GM12878 (cell line): ENCODE results near the gene AMMECR1. TPM values are rescaled to one million over a fixed set of nuclear protein-coding genes. Genes with fewer than 3 reads are reported as not detected.

Experiments used
- ATAC-seq: fragments of 200-7000 bp; cut with Tn5 transposase; 3 replicates; pipeline ENCODE4 v1.9.1; 2020; ENCODE audit warnings: mild to moderate bottlenecking, moderate library complexity
- BruUV-seq: library from RNA; stranded (reverse); fragments of 400-500 nt; replicated peaks from 2 replicates; lab custom pipeline; 2021; lab: Mats Ljungman, UMichigan
- CTCF ChIA-PET: fragments of 300-600 bp; sonication (Branson Sonifier 250); formaldehyde crosslinking; extraction: SDS; loops from one replicate; lab custom pipeline; 2021; ENCODE audit warnings: inconsistent platforms; lab: Yijun Ruan, JAX
- POLR2A ChIA-PET: fragments of 350-600 bp; formaldehyde crosslinking; extraction: SDS; loops from one replicate; lab custom pipeline; 2021; ENCODE audit warnings: inconsistent platforms; lab: Charles Lee
- RAD21 ChIA-PET: fragments of 300-600 bp; sonication (Branson Sonifier 250); formaldehyde crosslinking; loops from one replicate; lab custom pipeline; 2023; ENCODE audit warnings: antibody characterized with exemption; ENCODE audit not compliant: unreplicated experiment; lab: Charles Lee
- SMC1A ChIA-PET: fragments of 300-600 bp; sonication (Branson Sonifier 250); formaldehyde crosslinking; loops from one replicate; lab custom pipeline; 2023; ENCODE audit not compliant: unreplicated experiment, uncharacterized antibody; lab: Charles Lee
- DNase-seq: peaks from one replicate; pipeline ENCODE4 v3.0.0-alpha.2; 2011; ENCODE audit warnings: low read depth, low spot score
- FAIRE-seq: peaks from 3 replicates; lab custom pipeline; 2011; peaks lifted over from hg19 to GRCh38; lab: Jason Lieb, UNC
- H2AFZ ChIP-seq: 2 replicates; pipeline ENCODE4 v1.6.0; 2011; ENCODE audit warnings: low read depth, low read length, control low read depth; ENCODE audit not compliant: control insufficient read depth
- H3K27ac ChIP-seq: 2 replicates; pipeline ENCODE4 v1.5.1; 2011; ENCODE audit warnings: control low read depth; ENCODE audit not compliant: control insufficient read depth, insufficient read depth
- H3K27me3 ChIP-seq, 2 experiments: replicated peaks in 1 of 2; 2 replicates each; pipeline versions ENCODE4 v1.6.0 to v1.6.1; 2011; ENCODE audit warnings: low read length in 1 of 2; ENCODE audit not compliant: control insufficient read depth in 2 of 2, insufficient read depth in 2 of 2
- H3K36me3 ChIP-seq, 2 experiments: 2 replicates each; pipeline ENCODE4 v1.5.1; 2011; ENCODE audit warnings: low read length in 1 of 2; ENCODE audit not compliant: control insufficient read depth in 2 of 2, insufficient read depth in 2 of 2
- H3K4me1 ChIP-seq: 2 replicates; pipeline ENCODE4 v1.6.1; 2011; ENCODE audit warnings: mild to moderate bottlenecking, low read length, moderate library complexity, mixed read lengths; ENCODE audit not compliant: control insufficient read depth, insufficient read depth
- H3K4me2 ChIP-seq: 2 replicates; pipeline ENCODE4 v1.6.0; 2011; ENCODE audit warnings: control low read depth; ENCODE audit not compliant: control insufficient read depth, insufficient read depth
- H3K4me3 ChIP-seq: fragments of 200-600 bp; sonication (generic); 2 replicates; pipeline ENCODE4 v1.5.1; 2016
- H3K79me2 ChIP-seq: 2 replicates; pipeline ENCODE4 v1.6.0; 2011; ENCODE audit warnings: low read length; ENCODE audit not compliant: control insufficient read depth, insufficient read depth
- H3K9ac ChIP-seq: 2 replicates; pipeline ENCODE4 v1.8.0; 2011; ENCODE audit warnings: low read length, control low read depth, mixed read lengths; ENCODE audit not compliant: control insufficient read depth, insufficient read depth
- H3K9me3 ChIP-seq: replicated peaks from 3 replicates; pipeline ENCODE4 v1.5.1; 2011; ENCODE audit warnings: mild to moderate bottlenecking, low read length; ENCODE audit not compliant: control insufficient read depth, insufficient read depth
- H4K20me1 ChIP-seq: 2 replicates; pipeline ENCODE4 v1.6.0; 2011; ENCODE audit not compliant: control insufficient read depth, insufficient read depth
- FOS ChIP-seq: IDR thresholded peaks from 3 replicates; pipeline ENCODE4 v1.6.1; 2011; ENCODE audit warnings: borderline replicate concordance; ENCODE audit not compliant: insufficient read length; ENCODE audit errors: extremely low read depth
- WGBS: methylation state at CpG from one replicate; pipeline ENCODE4 v1.1.6; 2016; ENCODE audit warnings: low lambda C conversion rate; ENCODE audit not compliant: insufficient replicate concordance, insufficient coverage; ENCODE audit errors: missing lambda C conversion rate; 5-methylcytosine and 5-hydroxymethylcytosine counted together
- in situ Hi-C: fragments of 300-500 bp; cut with MboI; formaldehyde crosslinking; loops from 9 replicates; pipeline ENCODE4 v1.14.3; 2018; ENCODE audit warnings: mixed read lengths
- intact Hi-C: fragments of 100-400 bp; cut with micrococcal nuclease; formaldehyde crosslinking; loops from one replicate; pipeline ENCODE4 v1.14.2; 2022; ENCODE audit not compliant: unreplicated experiment
- polyA plus RNA-seq, 11 experiments: library from polyadenylated mRNA; depleted of rRNA in 4 of 11; unstranded in 6 of 11; stranded (reverse) in 5 of 11; fragments of >200 nt; fragmentation: Nextera tagmentation in 4 of 11; fragmentation: Illumina TruSeq in 1 of 11; extraction: Ambion mirVana in 4 of 11; extraction: Trizol in 1 of 11; gene quantifications; 1 replicate in 1 of 11; 2 replicates in 10 of 11; pipeline versions ENCODE4 v1.2.1 to v1.2.3, GENCODE V29; 2011 to 2016; ENCODE audit warnings: inconsistent platforms in 2 of 11, missing spikeins in 2 of 11, low read depth in 1 of 11
- total RNA-seq, 4 experiments: library from RNA; depleted of rRNA in 3 of 4; stranded (reverse); fragments of >200 nt in 3 of 4; fragmentation: Illumina TruSeq in 1 of 4; extraction: Trizol in 1 of 4; gene quantifications; 2 replicates each; pipeline versions ENCODE4 v1.2.1 to v1.2.3, GENCODE V29; 2013 to 2021
- TF ChIP-seq, protein P1 (sequence below): IDR thresholded peaks from 2 replicates; pipeline ENCODE4 v1.6.1; 2011; ENCODE audit warnings: low read depth, mild to moderate bottlenecking, low read length, moderate library complexity, borderline replicate concordance; ENCODE audit errors: extremely low read depth
- TF ChIP-seq, protein P2 (sequence below): fragments of 450-650 bp; IDR thresholded peaks from 2 replicates; pipeline ENCODE4 v1.6.1; 2017; ENCODE audit warnings: mild to moderate bottlenecking, low read depth, inconsistent platforms; ENCODE audit not compliant: poor library complexity, severe bottlenecking

The AMMECR1 gene
- total and polyA plus RNA-seq, 10 of the 15 experiments (the other 5 are each of a cell fraction or from before 2014, with no cell fraction given): 4.9 to 25.6 (median 10.7) TPM

- no peak for TF ChIP-seq FOS
- TF ChIP-seq, protein P1, sequence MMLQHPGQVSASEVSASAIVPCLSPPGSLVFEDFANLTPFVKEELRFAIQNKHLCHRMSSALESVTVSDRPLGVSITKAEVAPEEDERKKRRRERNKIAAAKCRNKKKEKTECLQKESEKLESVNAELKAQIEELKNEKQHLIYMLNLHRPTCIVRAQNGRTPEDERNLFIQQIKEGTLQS: no peak
Observed at GRCh38 chrX:110218591-110218990, 99.3 kb downstream of the AMMECR1 start (continued).

GRCh38 chrX:110216027-110216426, 101.9 kb downstream of the AMMECR1 start:
- ChIA-PET CTCF (no interaction called here), RAD21 (no interaction called here), SMC1A (interaction anchor here (0.7 kb wide), 1 partner anchor 68 kb away, joined by 3 read pairs; no protein-coding TSS in a partner anchor), POLR2A (no interaction called here)
- no peak overlapping the region for H2AFZ ChIP-seq
- intact Hi-C loops: no loop called here
- H3K4me1 ChIP-seq: no peaks in the 10 kb centered on the region
- DNase-seq (no peak), ATAC-seq (no peak), FAIRE-seq (no peak)
- no TSS peak for BruUV-seq
- no peaks in the 10 kb centered on the region for H3K36me3 ChIP-seq
- H3K27me3 ChIP-seq: no peaks in the 10 kb centered on the region
- no peaks in the 10 kb centered on the region for H3K9me3 ChIP-seq
- no peak overlapping the region for H3K27ac ChIP-seq
- H3K9ac ChIP-seq: no peak overlapping the region
- H3K4me2 ChIP-seq: no peak overlapping the region
- 52% methylated on average over 4 of the region's 4 CpGs for WGBS
- H4K20me1 ChIP-seq: no peaks in the 10 kb centered on the region
- no peaks in the 10 kb centered on the region for H3K79me2 ChIP-seq
- TF ChIP-seq, protein P2, sequence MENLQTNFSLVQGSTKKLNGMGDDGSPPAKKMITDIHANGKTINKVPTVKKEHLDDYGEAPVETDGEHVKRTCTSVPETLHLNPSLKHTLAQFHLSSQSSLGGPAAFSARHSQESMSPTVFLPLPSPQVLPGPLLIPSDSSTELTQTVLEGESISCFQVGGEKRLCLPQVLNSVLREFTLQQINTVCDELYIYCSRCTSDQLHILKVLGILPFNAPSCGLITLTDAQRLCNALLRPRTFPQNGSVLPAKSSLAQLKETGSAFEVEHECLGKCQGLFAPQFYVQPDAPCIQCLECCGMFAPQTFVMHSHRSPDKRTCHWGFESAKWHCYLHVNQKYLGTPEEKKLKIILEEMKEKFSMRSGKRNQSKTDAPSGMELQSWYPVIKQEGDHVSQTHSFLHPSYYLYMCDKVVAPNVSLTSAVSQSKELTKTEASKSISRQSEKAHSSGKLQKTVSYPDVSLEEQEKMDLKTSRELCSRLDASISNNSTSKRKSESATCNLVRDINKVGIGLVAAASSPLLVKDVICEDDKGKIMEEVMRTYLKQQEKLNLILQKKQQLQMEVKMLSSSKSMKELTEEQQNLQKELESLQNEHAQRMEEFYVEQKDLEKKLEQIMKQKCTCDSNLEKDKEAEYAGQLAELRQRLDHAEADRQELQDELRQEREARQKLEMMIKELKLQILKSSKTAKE: no peak
- in situ Hi-C loops: no loop called here
- no peak overlapping the region for H3K4me3 ChIP-seq
